HG03135 (cell line): ENCODE measurements around the gene SALL1.

Experiments
- ATAC-seq: cut with Tn5 transposase; IDR thresholded peaks from one replicate; pipeline ENCODE4 v1.9.1; 2021; ENCODE audit warnings: mild to moderate bottlenecking, moderate library complexity; ENCODE audit not compliant: unreplicated experiment

SALL1 gene

DNA sequence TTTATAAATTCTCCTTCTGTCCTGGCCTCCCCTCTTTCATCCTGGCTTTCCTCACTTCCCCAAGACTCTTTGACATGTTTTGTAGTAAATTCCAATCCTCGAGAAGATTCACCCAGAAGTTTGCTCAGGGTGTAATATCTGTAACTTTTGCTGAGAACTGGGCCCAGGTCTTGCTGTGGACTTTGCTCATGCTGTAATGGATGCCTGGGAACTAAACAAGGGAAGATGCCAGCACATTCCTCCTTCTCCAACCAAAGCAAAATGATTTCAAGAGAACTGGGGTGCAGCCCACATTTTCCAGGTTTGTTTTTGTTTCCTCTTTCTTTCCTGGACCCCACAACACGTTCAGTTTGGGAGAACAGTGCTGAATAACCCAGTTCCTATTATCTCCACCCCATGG, 6.6 kb upstream of the SALL1 start:
- ATAC-seq: no peak

DNA sequence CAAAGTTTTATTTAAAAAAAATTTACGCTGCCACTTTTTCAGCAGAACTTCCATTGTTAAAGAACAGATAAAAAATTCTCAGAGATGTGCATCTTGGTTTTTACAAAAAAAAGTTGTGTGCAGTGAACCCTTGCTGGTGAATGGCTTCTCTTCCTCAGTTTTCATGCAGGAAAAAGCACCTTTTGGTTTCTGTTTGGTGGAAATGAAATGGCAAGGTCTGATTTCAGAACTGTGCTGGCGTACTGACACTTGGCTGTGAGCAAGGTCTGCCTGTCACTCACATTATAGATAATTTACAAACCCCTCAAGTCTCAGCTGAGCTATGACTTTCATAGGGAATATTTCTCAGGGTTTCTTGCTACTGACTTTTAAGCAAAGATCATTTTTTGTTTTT, 5.7 kb upstream of the SALL1 start:
- ATAC-seq: no peak

DNA sequence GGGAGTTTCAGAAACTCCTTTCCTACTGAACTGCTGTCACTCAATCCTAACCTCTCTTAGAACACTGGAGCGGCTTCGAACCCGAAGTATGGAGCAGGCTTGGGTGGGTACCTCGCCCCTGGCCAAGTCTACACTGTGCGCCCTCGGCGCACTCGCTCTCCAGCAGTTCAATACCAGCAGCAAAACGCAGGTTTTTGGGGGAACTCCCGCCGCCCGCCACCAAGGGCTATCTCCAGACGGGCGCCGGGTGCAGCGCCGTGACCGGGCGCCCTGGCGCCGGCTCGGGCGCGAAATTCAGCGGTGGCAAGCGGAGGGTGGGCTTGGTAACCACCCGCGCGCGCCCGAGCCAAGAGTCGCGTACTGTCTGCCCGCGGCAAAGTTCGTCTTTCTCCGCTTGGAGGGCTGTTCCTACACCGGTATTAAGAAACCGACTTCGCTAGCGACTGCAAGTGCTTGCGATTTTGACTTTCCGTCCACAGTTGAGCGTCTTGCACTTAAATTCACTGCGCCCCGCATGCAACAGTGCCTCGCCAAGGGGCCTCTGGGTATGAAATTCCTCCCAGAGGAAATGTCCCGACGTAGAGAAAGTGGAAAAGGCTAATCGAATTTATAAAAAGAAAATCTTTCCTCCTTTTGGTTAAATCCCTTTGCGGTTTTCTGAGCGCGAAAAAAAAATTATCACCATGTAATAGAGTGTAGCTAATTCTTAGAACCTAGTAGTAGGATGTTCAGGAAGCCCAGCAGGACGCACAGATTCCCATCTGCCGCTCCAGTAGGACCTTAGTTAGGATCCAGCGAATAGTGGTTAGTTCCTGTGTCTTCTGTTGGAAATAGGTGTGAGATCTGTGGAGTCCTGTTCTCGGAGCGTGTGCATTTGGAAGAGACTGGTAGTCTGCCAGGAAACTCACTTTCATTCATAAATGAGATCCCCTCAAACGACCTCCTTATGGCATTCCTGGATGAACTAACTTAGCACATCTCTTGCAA, 5.0 kb upstream of the SALL1 start:
- no peak for ATAC-seq

DNA sequence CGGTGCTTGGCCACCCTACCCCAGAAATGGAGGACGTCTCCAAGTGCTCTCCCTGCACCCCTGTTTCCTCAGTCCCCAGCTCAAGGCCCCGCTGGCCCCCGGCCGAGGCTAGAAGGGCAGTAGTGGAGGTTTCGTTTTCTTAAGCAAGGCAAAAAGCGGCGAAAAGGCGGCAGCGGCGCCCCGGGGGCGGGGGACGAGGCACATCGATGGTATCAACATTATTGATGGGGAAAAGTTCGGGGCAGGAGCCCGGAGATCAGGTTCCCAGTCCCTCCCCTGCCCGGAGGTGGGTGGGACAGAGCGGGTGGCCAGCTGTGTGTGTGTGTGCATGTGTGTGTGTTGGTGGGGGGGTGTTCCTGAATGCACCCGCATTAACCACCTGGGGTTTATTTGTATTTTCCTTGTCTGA, 4.1 kb upstream of the SALL1 start:
- ATAC-seq: no peak

DNA sequence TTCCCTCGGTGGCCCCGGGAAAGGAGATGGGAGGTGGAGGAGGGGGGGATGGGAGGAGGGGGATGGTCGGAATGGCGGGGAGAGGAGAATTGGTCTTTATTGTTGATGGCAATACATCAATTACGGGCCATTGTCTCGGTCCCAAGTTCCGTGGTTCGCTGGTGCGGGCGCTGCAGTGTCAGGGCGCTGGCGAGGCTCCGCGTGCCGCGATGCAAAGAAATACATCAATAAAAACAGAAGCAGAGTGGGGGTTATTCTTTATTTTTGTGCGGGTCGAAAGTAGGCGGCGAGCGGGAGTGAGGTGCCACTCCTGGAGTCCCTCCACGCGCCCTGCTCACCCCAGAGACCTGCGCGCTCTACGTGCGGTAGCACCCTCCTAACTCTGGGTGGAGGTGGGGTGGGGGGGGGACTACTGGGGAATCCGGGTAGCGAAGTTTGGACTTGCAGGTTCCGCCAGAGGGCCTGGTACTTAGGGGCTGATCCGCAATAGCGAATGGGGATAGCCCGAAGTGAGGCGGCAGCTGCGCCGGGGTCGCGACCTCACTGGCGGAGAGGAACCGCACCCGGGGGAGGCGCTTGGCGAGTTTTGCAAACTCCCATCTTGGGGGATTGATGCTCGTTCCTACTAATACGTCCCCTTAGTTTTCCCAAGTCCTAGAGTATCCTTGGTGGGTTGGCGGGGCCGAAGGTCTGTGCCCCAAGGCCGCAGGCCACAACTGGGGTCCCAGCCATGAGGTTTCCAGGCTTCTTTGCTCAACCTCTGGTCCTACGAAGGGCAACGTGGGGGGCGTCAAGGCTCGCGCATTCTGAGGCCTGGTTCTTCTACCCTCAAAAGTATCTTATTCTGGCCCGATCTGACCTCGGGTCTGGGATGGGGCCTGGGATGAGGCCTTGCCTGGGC, 3.5 kb upstream of the SALL1 start:
- no peak for ATAC-seq

DNA sequence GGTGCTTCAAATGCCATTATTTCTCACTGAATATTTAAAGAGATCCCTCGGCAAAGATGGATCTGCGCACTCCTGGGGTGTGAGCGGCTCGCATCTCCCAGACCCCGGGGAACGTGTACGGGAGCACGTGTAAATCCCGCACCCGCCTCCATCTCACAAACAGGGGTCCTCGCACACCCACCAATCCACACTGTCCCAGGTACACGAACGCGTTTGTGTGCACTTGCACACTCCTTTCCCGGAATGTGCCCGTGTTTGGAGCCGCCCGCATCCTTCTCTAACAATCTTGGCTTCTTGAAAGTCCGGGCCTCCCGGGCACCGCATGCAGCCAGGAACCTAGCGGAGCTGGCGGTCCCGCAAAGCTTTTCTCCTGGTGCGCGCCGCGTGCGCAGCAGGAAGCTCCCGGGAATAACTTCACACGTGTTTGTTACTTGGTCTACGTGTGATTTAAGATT, 2.5 kb upstream of the SALL1 start:
- ATAC-seq: no peak

DNA sequence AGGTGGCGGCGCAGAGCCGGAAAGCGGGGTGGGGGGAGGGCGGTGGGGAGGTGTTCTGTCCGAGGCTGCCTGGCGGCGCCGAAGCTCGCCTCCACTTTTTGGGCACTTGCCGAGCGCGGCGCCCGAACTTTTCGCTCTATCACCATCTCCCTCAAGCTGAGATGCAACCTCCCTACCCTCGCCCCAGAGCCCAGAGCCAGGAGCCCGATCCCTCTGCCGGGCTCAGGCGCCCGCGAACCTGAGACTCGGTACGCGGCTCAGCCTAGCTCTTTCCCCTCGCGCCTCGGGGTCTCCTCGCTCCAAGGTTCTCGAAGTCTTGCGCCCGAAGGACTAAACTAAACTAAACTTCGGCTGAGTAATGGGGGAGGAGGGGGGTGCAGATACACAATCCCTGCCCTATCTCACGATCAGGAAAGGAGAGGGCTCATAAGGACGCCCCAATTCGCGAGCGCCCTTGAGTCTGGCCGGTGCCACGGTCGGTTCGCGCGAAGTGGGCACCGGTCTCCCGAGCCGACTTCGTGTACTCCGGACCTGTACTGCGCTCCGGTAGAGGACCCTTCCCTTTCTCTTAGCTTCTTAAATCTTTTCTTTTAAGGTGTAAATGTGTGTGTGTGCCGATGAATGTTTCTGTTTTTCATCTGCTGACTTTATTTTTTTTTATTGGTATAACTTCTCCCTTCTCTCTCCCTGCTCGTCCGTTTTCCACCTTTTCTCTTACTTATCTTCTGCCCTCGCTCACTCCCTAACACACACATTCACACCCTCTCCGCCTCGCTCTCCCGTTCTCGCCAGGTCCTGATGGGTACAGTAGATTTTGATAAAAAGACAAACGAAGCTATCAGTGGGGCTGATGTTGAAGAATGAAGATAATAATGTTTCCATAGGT, 1.9 kb upstream of the SALL1 start:
- ATAC-seq: no peak

DNA sequence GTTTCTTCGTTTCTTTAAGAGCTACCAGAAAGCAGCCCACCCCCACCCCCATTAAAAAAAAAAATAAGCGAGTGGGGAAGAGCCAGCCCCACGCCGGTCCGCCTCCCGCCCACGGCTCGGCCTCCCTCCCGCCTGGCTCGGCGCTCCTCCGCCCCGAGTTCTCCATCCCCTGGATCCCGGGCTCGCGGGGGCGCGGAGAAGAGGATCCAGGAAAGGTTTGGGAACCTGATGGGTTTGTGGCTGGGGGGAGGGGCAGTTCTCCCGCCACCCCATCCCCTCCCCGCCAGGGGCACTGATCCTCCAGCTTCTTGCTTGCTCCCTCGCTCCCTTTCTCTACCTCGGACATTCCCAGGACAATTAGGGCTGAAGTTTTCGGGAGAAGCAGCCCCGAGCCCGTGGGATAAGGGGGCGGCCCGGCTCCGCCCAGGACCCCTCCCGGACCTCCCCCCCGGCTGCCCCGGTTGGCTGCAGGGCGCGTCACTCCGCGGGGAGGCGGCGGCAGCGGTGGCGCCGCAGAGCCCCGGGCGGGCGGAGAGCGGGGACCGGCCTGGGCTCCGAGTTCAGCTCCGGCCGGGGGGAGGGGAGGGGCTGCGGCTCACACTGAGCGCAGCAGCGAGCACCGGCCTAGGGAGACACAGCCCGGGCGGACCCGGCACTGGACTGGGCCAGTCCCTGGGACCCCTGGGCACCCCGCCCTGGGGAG, 1.0 kb upstream of the SALL1 start:
- ATAC-seq: no peak

DNA sequence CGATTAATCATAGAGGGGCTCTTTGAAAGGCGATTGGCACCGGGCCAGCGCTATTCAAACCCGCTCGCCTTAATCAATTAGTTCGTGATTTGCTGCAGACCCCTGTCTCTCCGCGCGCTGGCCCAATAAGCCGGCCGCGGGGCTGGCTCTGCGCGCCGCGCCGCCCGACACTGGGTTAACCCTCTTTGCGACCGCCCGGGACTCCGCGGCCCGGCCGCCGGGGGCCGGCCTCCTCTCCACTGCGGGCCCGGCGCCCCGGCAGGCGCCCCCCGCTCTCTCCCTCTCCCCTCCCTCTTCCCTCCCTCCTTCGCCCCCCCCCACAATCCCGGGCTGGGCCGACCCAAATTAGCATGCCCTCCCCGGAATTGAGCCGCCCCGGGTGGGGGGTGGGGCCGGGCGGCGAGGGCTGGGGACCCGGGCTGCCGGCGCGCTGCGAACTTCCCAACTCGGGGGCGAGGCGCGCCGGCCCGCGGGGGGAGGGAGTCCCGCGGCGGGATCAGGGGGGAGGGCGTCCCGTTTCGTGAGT, 428 bp upstream of the SALL1 start:
- ATAC-seq: no peak

DNA sequence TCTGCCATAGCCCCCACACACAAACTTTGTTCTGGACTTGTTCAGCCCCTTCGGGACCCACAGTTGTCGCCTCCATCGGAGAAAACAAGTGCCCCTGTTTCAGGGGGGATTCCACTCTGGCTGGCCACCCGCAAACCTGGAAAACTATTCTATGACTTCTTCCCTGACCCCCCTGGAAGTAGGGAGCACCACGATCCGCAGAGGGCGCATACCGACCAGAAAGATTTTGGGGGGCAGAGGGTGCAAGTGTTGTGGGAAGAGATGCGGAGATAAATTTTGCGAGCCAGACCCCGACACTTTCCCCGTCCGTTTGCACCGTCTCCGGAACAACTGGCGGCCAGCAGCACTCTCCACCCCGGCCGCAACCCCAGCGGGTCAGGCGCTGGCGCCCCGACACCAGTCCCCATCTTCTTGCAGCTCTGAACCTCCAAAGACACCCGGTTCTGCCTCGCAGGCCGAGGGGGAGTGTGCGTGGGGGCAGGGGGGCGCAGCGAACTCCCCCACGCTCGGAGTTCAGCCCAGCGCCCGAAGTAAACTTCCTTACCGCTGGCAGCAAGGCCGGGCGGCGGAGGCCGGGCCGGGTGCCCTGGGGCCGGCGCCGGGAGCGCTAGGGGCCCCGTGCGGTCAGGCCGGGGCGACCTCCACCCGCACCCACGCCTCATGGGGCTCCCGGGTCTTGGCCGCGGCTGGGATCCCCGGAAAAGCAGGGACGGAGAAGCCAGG, 744 bp downstream of the SALL1 start:
- no peak for ATAC-seq

DNA sequence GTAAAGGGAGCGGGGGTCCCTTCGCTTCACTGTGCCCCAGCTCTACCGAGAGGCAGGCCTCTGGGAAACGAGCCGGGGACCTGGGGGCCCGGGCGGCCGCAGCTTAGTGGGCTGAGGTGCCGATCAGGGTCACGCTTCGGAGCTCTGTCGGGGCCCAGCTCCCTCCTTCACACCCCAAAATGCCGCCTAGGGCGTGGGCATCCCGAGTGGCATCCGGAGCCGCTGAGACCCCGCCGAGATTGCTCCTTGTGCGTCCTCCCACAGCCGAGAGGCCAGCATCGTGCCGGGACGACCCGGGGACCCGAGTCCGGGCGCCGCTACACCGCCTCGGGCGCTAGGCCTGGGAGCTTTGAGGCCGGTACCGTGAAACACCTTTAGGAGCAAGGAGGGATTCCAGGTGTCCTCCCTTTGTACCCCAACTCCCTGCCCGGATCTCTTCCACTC, 1.3 kb downstream of the SALL1 start:
- ATAC-seq: no peak

DNA sequence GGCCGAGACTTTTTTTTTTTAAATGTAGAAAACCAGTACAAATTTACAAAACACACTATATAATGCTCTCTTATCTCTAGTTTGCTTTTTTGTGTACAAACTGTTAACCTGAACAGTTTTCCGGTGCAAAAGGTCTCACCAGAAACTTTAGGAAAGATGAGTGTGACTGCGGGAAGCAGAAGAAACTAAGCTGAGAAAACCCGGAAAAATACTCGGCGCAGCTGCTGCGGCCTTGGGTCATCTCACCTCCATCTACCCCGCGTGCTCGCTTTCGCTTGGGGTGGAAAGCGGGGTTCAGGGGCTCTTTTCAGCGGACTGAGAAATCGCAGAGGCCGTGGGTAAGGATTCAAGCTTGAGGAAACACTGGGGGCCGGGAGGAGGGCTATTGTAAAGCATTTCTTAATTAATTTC, 1.8 kb downstream of the SALL1 start:
- no peak for ATAC-seq

DNA sequence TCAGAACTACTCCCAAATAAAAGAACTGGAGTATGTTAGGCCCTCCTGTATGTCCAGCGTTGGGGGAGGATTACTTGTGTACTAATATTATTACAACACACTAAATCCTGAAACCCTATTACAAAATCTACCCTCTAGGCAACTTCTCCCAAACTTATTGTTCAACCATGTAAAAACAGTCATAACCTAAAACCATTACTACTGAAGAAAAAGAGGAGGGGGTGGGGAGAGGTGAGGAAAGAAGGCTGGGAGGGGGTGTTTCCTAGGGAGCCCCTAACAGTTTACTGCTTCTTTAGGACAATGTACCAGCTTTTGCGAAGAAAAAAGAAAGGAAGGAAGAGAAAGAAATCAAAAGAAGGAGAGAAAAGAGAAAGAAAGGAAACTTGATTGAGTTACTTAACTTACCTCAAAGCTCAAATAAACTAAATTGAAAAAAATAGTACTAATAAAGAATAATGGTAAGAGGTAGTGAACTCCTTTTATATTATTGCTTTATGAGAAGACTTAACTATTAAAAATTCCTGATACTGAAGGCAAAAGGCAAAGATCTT, 2.3 kb downstream of the SALL1 start:
- no peak for ATAC-seq

DNA sequence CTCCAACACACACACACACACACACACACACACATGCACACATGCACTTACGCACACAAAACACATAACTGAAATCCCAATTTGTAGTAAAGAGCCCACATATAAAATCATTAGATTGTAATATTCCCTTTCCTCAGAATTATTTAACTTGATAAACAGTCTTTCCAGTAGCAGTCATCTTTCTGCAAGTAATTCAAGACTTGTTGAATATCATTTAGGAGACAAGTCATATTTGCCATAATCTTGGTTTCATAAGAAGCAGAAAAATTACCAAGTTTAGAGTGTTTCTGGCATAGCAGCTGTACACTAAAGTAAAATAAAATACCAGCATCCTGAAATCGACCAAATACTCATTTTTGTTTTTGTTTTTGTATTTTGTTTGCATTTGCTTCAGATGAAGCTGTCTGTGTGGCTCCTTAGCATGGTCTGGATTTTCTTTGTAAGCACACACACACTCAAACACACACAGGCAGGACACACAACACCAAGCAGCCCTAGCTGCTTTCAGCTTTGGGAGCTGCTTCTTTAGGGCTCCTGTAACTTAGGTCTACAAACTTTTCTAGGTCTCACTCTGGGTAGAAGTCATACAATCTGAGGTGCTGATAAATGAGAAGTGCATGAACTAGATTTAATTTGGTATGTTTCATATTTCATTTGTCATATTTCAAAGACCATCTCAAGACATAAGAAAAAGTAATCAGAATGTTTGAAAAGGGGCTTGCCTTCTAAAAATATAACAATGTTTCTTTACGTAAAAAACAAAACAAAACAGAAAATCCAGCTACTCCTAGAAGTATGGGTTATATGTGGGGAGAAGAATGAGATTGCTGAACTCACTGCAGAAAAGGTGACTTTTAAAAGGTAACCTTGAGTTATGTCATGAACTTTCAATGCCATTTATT, 3.0 kb downstream of the SALL1 start:
- no peak for ATAC-seq

DNA sequence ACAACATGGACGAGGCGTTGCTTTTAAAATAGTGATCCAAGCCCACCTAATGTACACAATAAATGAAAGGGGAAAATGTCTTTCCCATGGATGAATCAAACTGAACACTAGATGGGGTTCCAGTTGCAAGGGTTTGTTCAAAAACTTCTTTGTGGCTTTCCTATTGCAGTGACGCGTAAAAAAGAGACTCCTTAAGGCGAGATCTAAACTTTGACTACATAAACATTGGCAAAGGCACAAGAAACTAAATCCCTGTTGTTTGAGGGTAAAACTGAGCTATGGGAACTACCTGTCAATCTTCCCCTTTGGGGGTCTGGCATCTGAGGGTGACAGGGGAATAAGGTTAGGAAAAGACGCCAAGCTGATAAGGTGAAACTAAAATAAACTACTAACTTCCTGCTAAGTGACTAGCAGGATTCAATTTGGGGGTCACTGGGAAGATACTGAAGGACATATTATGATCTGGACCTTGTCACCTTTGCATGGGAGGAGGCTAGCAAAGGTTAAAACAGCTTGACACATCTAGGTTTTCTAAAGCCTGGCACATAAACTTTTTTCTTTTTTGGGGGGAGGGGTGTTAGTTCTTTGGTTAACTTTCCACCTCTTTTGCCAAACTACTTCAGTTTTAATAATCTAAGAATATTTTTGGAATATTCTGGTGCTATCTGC, 4.7 kb downstream of the SALL1 start:
- ATAC-seq: no peak

DNA sequence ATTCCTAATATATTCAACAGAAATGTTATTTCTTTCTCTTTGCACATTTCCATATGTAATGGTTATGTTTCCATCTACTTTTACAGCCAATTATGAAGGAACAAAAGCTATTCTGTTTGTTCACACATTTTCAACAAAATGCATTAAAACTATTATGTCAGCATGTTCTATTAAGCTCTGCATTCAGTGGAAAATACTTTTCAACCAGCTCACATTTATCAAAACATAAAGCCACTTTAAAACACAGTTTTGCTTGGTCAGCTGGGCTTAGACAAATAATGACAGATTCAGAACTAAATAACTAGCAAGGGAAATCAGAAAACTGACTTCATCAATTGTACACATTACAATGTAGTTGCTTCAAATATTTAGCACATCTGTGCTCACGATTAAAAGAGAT, 6.9 kb downstream of the SALL1 start:
- no peak for ATAC-seq
